WERI-Rb-1 (cell line): ENCODE measurements around the gene NUDT21.

Experiments
- DNase-seq: peaks from one replicate; pipeline ENCODE4 v3.0.0-alpha.2; 2020
- H3K27ac ChIP-seq: fragments of 250-450 bp; sonication (Bioruptor Pico); 2 replicates; pipeline ENCODE4 v1.5.1; 2020; ENCODE audit warnings: mild to moderate bottlenecking, moderate library complexity
- H3K27me3 ChIP-seq: fragments of 250-450 bp; sonication (Bioruptor Pico); 2 replicates; pipeline ENCODE4 v1.5.1; 2021; ENCODE audit warnings: mild to moderate bottlenecking, low read depth, moderate library complexity; ENCODE audit not compliant: insufficient read depth, severe bottlenecking
- H3K36me3 ChIP-seq: fragments of 250-450 bp; sonication (Bioruptor Pico); 2 replicates; pipeline ENCODE4 v1.5.1; 2020; ENCODE audit warnings: mild to moderate bottlenecking, moderate library complexity
- H3K4me3 ChIP-seq: 2 replicates; pipeline ENCODE4 v1.5.1; 2011; ENCODE audit warnings: low read depth, mild to moderate bottlenecking, control low read depth, low read length
- H3K9me3 ChIP-seq: fragments of 250-450 bp; sonication (Bioruptor Pico); 2 replicates; pipeline ENCODE4 v1.5.1; 2021; ENCODE audit warnings: mild to moderate bottlenecking, moderate library complexity; ENCODE audit not compliant: severe bottlenecking
- CTCF ChIP-seq: IDR thresholded peaks from 2 replicates; pipeline ENCODE4 v1.5.1; 2011; ENCODE audit warnings: low read depth, mild to moderate bottlenecking, control low read depth, inconsistent platforms, low read length

NUDT21 gene

GRCh38 chr16:56469748-56470147, 18.6 kb upstream of the NUDT21 start:
- Histone ChIP-seq H3K27me3 (no peaks in the 10 kb centered on the region), H3K4me3 (no peak overlapping the region), H3K36me3 (peaks cover 73% of the 10 kb centered on the region), H3K9me3 (no peaks in the 10 kb centered on the region), H3K27ac (no peak overlapping the region)
- DNase-seq, result no peak
- TF ChIP-seq CTCF, result no peak

- no peak for TF ChIP-seq CTCF
- H3K36me3 ChIP-seq, result peaks cover 74% of the 10 kb centered on the region
- no peak for DNase-seq
Observed at GRCh38 chr16:56468800-56469199, 17.7 kb upstream of the NUDT21 start.

GRCh38 chr16:56466344-56466743, 15.2 kb upstream of the NUDT21 start:
- DNase-seq, result no peak
- H3K36me3 ChIP-seq, result peaks cover 62% of the 10 kb centered on the region
- H3K27me3 ChIP-seq, result no peaks in the 10 kb centered on the region
- no peaks in the 10 kb centered on the region for H3K9me3 ChIP-seq
- TF ChIP-seq CTCF, result no peak
- peak overlapping the region; percentile 56 for H3K27ac ChIP-seq
- H3K4me3 ChIP-seq, result no peak overlapping the region

More at GRCh38 chr16:56468800-56469199, 17.7 kb upstream of the NUDT21 start:
- Histone ChIP-seq H3K27me3 (no peaks in the 10 kb centered on the region), H3K9me3 (no peaks in the 10 kb centered on the region), H3K27ac (no peak overlapping the region), H3K4me3 (no peak overlapping the region)

- Histone ChIP-seq H3K9me3 (no peaks in the 10 kb centered on the region), H3K36me3 (peaks cover 53% of the 10 kb centered on the region), H3K27ac (no peak overlapping the region)
Observed at GRCh38 chr16:56463153-56463552, 12.0 kb upstream of the NUDT21 start.

GRCh38 chr16:56462064-56462796, 11.1 kb upstream of the NUDT21 start:
- no peak overlapping the region for H3K4me3 ChIP-seq
- TF ChIP-seq CTCF, result no peak
- peaks cover 53% of the 10 kb centered on the region for H3K36me3 ChIP-seq
- no peak for DNase-seq
- no peaks in the 10 kb centered on the region for H3K27me3 ChIP-seq
- no peak overlapping the region for H3K27ac ChIP-seq
- no peaks in the 10 kb centered on the region for H3K9me3 ChIP-seq

More at GRCh38 chr16:56463153-56463552, 12.0 kb upstream of the NUDT21 start:
- no peak for TF ChIP-seq CTCF
- DNase-seq, result no peak
- Histone ChIP-seq H3K4me3 (no peak overlapping the region), H3K27me3 (no peaks in the 10 kb centered on the region)

- peak; percentile 58 for DNase-seq
- no peaks in the 10 kb centered on the region for H3K27me3 ChIP-seq
- no peak for TF ChIP-seq CTCF
- H3K9me3 ChIP-seq, result no peaks in the 10 kb centered on the region
- peaks cover 67% of the 10 kb centered on the region for H3K36me3 ChIP-seq
- H3K4me3 ChIP-seq, result peak overlapping the region; percentile 14; the same call in 1 of the 2 replicates
- peak overlapping the region; percentile 63 for H3K27ac ChIP-seq
Observed at GRCh38 chr16:56460101-56460500, 9.0 kb upstream of the NUDT21 start.
